Psoas muscle (tissue), 8 donors: ENCODE results near the gene MCHR1. TPM values are rescaled to one million over a fixed set of nuclear protein-coding genes. Genes with fewer than 3 reads are reported as not detected.
"Not testable (repeated sequence)": the region's sequence is repeated elsewhere in the genome, so short reads cannot be mapped to it uniquely, and the experiment has no call there.

Experiments
- ATAC-seq, 4 donors: fragments of 200-7000 bp; cut with Tn5 transposase; one replicate each; pipeline ENCODE4 v1.9.1; 2020; ENCODE audit warnings: moderate library complexity in 3 of 4, mild to moderate bottlenecking in 2 of 4
- DNase-seq, 2 donors: peaks; one replicate each; pipeline ENCODE4 v3.0.0-alpha.2; 2020
- H3K27ac ChIP-seq: fragments of 200-600 bp; one replicate; pipeline ENCODE4 v1.8.0; 2022
- H3K27me3 ChIP-seq, 3 donors: fragments of 200-600 bp in 1 of 3; one replicate each; pipeline versions ENCODE4 v1.6.1 to v1.8.0; 2013 to 2022; ENCODE audit warnings: low read length in 2 of 3, mild to moderate bottlenecking in 2 of 3, moderate library complexity in 1 of 3; ENCODE audit not compliant: insufficient read depth in 3 of 3
- H3K36me3 ChIP-seq, 2 donors: fragments of 200-600 bp in 1 of 2; one replicate each; pipeline versions ENCODE4 v1.6.1 to v1.8.0; 2013 to 2022; ENCODE audit warnings: low read depth in 1 of 2, mild to moderate bottlenecking in 1 of 2, moderate library complexity in 1 of 2; ENCODE audit not compliant: insufficient read depth in 1 of 2
- H3K4me1 ChIP-seq: fragments of 200-600 bp; one replicate; pipeline ENCODE4 v1.8.0; 2022
- H3K4me3 ChIP-seq: fragments of 200-600 bp; one replicate; pipeline ENCODE4 v1.8.0; 2022; ENCODE audit warnings: mild to moderate bottlenecking
- H3K9me3 ChIP-seq: fragments of 200-600 bp; one replicate; pipeline ENCODE4 v1.8.0; 2022
- WGBS, 3 donors: extraction: QIAGEN DNeasy Blood & Tissue Kit; methylation state at CpG; one replicate each; pipeline versions ENCODE4 v1.1.6 to v1.1.7; 2013; 5-methylcytosine and 5-hydroxymethylcytosine counted together
- intact Hi-C, 2 donors: fragments of 100-400 bp; cut with DNase I; formaldehyde crosslinking; loops; one replicate each; pipeline versions ENCODE4 v1.11.0 to v1.14.2; 2022
- polyA plus RNA-seq, 3 donors: library from polyadenylated mRNA; stranded (reverse); fragments of 200-250 nt; gene quantifications; one replicate each; pipeline ENCODE4 v1.2.3, GENCODE V29; 2013
- total RNA-seq, 4 donors: library from RNA; stranded (reverse); fragmentation: NEBNext Ultra II Directional in 2 of 4; extraction: Animal tissue kit (Norgen Biotek cat#: 25700) in 2 of 4; gene quantifications; one replicate each; pipeline versions ENCODE4 v1.2.1 to v1.2.4, GENCODE V29; 2021 to 2023
- TF ChIP-seq, protein P1 (sequence below): fragments of 200-600 bp; IDR thresholded peaks from one replicate; pipeline ENCODE4 v1.8.0; 2022; ENCODE audit warnings: antibody characterized with exemption
- donor health status: healthy with polysubstance abuse.
- donor health status: DM: no; HTN: no; CAD: no; lungs with moderate emphysema.
- donor health status: Bipolar disorder and iron deficiency.
- donor health status: healthy.
- donor health status: DM: yes; HTN: yes; CAD: no.
- donor health status: DM: no; HTN: no; CAD: no.
- donor health status: DM: no; HTN: no; CAD: no.
- donor health status: DM: yes; HTN: yes; CAD: no.

Gene MCHR1
- total and polyA plus RNA-seq, 7 donors, result 0.04 to 1.2 (median 0.15) TPM; not detected in 3

DNA sequence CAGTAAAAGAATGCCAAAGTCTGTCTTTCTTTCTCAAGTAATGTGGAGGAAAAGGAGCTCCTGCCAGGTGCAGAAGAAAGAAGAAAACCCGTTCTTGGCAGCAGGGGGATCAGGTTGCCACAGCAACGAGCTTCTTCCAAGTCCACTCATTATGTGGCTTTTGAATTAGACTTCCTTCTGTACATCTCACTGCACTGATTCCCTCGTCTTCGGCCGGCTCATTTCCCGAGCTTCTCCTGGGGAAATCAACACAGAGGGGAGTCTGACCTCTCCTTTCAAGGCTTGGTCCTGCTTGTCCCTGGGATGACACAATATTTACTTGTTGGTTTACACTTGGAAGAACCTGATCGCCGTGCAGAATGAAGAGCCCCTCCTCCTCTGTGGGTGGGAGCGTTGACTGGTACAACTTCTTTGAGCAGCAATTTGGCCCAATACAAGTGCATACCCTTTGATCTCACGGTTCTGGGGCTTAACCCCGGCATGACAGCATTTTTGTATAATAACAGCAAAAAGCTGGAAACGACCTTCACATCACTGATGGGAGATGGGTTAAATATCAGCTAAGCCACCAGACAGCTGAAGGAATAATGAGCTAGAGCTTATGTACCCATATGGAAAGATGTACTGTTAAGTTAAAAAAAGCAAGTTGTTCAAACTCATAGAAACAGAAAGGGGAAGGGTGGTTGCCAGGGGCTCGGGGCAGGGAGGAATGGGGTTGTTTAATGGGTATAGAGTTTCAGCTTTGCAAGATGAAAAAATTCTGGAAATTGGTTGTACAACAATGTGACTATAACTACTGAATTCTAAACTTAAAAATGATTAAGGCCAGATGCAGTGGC is 35.4 kb downstream of the MCHR1 start:
- WGBS, 3 donors, result 12 to 18% (median 16%) methylated on average over 13 of the region's 13 CpGs
- no peaks in the 10 kb centered on the region for H3K9me3 ChIP-seq
- DNase-seq, result peak in 1 of 2 donors; percentile 11
- no peak overlapping the region for H3K27ac ChIP-seq
- H3K36me3 ChIP-seq, result no peaks in the 10 kb centered on the region
- intact Hi-C loops, result no loop called here
- H3K27me3 ChIP-seq, result peaks cover 0 to 5% (median 0%) of the 10 kb centered on the region in 3 donors
- no peaks in the 10 kb centered on the region for H3K4me1 ChIP-seq
- H3K4me3 ChIP-seq, result no peak overlapping the region
- TF ChIP-seq, protein P1, sequence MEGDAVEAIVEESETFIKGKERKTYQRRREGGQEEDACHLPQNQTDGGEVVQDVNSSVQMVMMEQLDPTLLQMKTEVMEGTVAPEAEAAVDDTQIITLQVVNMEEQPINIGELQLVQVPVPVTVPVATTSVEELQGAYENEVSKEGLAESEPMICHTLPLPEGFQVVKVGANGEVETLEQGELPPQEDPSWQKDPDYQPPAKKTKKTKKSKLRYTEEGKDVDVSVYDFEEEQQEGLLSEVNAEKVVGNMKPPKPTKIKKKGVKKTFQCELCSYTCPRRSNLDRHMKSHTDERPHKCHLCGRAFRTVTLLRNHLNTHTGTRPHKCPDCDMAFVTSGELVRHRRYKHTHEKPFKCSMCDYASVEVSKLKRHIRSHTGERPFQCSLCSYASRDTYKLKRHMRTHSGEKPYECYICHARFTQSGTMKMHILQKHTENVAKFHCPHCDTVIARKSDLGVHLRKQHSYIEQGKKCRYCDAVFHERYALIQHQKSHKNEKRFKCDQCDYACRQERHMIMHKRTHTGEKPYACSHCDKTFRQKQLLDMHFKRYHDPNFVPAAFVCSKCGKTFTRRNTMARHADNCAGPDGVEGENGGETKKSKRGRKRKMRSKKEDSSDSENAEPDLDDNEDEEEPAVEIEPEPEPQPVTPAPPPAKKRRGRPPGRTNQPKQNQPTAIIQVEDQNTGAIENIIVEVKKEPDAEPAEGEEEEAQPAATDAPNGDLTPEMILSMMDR, result no peak
- no peak for ATAC-seq

DNA sequence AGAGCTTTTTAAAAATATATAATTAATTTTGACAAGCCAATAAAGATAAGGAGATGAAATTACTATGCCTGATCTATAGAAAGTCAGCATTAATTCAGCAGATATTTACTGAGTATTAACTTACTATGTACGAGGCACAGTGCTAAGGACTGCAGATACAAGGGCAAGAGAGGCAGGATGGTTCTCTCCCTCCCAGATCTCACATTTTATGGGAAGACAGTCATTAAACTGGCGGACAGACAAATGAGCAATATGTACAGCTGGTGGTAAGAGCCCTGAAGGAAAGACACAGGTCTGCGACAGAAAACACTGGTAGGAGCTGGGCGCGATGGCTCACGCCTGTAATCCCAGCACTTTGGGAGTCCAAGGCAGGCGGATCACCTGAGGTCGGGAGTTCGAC is 36.8 kb downstream of the MCHR1 start:
- Histone ChIP-seq H3K9me3 (no peaks in the 10 kb centered on the region), H3K36me3 (no peaks in the 10 kb centered on the region), H3K4me1 (peaks cover 3% of the 10 kb centered on the region), H3K4me3 (no peak overlapping the region), H3K27me3 (peaks cover 0 to 11% (median 0%) of the 10 kb centered on the region in 3 donors), H3K27ac (no peak overlapping the region)
- WGBS, 3 donors, result 95 to 97% (median 96%) methylated on average over 9 of the region's 9 CpGs
- DNase-seq (no peak), ATAC-seq (no peak)
- intact Hi-C loops, result no loop called here
- TF ChIP-seq, protein P1, result no peak

DNA sequence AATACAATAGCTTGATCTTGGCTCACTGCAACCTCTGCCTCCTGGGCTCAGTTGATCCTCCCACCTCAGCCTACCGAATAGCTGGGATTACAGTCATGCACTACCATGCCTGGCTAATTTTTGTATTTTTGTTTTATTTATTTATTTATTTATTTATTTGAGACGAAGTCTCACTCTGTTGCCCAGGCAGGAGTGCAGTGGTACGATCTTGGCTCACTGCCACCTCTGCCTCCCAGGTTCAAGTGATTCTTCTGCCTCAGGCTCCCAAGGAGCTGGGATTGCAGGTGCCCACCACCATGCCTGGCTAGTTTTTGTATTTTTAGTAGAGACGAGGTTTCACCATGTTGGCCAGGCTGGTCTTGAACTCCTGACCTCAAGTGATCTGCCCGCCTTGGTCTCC is 38.4 kb downstream of the MCHR1 start:
- H3K27me3 ChIP-seq, result peaks cover 0 to 11% (median 1%) of the 10 kb centered on the region in 3 donors
- DNase-seq, H3K27ac ChIP-seq, H3K9me3 ChIP-seq, intact Hi-C loops, H3K36me3 ChIP-seq, ATAC-seq, H3K4me1 ChIP-seq, H3K4me3 ChIP-seq: not testable (repeated sequence)
- WGBS, 3 donors, result 77 to 79% (median 78%) methylated on average over 4 to 5 of the region's 5 CpGs

DNA sequence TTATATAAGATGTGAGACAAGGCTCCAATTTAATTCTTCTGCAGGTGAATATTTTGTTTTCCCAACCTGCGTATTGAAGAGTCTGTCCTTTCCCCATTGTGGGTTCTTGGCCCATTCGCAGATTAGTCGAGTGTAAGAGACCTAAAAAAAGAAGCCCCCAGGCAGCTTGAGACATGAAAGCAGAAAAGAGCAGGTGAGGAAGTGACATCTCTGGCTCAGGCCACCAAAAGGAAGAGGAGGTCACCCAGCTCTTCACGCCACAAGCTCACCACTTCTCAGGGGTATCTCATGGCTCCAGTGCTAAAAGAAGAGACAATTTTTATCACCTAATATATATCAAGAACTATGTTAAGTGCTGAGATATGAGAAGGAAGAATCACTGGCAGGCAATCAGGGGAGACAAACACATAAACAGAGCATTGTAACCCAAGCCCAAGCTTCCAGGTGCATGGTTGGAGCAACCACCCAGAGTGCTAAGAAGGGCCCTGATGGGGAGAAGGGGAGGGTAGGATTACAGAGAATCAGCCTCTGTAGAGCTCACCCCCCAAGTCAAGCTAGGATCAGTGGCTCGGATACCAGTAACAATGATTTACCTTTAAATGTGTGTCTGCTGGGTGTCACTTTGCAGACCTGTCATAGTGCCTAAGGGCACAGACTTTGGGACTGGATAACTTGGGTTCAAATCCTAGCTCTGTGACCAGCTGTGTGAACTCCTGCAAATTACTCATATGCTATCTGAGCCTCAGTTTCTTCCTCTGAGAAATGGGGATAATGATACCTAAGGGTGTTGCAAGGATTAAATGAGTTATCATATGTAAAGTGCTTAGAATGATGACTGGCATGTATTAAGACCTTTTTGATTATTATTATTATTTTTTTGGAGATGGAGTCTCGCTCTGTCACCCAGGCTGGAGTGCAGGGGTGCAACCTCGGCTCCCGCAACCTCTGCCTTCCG is 39.2 kb downstream of the MCHR1 start:
- no peak overlapping the region for H3K4me3 ChIP-seq
- WGBS, 3 donors, result 84 to 87% (median 84%) methylated on average over 9 of the region's 9 CpGs
- peaks cover 0 to 11% (median 1%) of the 10 kb centered on the region in 3 donors for H3K27me3 ChIP-seq
- TF ChIP-seq, protein P1, result no peak
- H3K27ac ChIP-seq, result no peak overlapping the region
- peaks cover 3% of the 10 kb centered on the region for H3K4me1 ChIP-seq
- no peaks in the 10 kb centered on the region for H3K36me3 ChIP-seq
- intact Hi-C loops, result no loop called here
- no peaks in the 10 kb centered on the region for H3K9me3 ChIP-seq
- DNase-seq (no peak), ATAC-seq (no peak)

DNA sequence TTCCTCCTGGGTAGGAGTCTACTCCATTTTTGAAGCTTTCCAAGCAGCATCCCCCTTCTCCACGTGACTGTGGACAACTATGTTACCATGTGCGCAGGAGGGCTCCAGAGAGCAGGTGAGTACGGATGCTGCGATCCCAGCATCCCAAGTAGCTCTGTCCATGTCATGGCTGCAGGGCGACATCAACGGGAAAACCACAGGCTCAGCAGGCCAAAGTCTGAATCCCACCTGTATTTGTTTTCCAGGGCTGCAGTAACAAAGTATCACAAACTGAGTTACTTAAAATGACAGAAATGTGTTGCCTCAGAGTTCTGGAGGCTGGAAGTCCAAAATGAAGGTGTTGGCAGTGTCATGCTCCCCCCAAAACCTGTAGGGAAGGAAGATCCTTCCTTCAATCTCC is 40.3 kb downstream of the MCHR1 start:
- H3K36me3 ChIP-seq, result no peaks in the 10 kb centered on the region
- WGBS, 3 donors, result 75 to 90% (median 83%) methylated on average over 6 of the region's 6 CpGs
- H3K9me3 ChIP-seq, result no peaks in the 10 kb centered on the region
- peaks cover 3% of the 10 kb centered on the region for H3K4me1 ChIP-seq
- no peak overlapping the region for H3K27ac ChIP-seq
- ATAC-seq (no peak), DNase-seq (peak in 1 of 2 donors; percentile 12)
- H3K4me3 ChIP-seq, result no peak overlapping the region
- intact Hi-C loops, result no loop called here
- TF ChIP-seq, protein P1, result no peak
- peaks cover 0 to 11% (median 1%) of the 10 kb centered on the region in 3 donors for H3K27me3 ChIP-seq

DNA sequence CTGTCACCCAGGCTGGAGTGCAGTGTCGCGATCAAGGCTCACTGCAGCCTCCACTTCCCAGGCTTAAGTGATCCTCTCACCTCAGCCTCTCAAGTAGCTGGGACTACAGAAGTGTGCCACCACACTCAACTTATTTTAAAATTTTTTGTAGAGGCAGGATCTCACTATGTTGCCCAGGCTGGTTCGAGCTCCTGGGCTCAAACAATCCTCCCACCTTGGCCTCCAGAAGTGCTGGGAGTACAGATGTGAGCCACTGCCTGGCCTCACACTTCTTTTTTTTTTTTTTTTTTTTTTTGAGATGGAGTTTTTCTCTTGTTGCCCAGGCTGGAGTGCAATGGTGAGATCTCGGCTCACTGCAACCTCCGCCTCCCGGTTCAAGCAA is 40.9 kb downstream of the MCHR1 start:
- H3K4me3 ChIP-seq, H3K36me3 ChIP-seq, ATAC-seq, H3K9me3 ChIP-seq, intact Hi-C loops, H3K27ac ChIP-seq, H3K4me1 ChIP-seq: not testable (repeated sequence)
- DNase-seq, result peak in 1 of 2 donors; percentile 1
- WGBS, 3 donors, result 93 to 95% (median 94%) methylated on average over 6 of the region's 6 CpGs
- H3K27me3 ChIP-seq, result peaks cover 0 to 11% (median 1%) of the 10 kb centered on the region in 3 donors
